Endodermal cell (in vitro differentiated cells): Measurements from ENCODE around the gene TM4SF4. TPM values are rescaled to one million over a fixed set of nuclear protein-coding genes. Genes with fewer than 3 reads are reported as not detected.

Source experiments
- DNase-seq: peaks from one replicate; pipeline ENCODE4 v3.0.0-alpha.2; 2017
- H3K27ac ChIP-seq: 2 replicates; pipeline ENCODE4 v1.5.1; 2013; ENCODE audit warnings: mild to moderate bottlenecking, low read depth, low read length, moderate library complexity
- H3K27me3 ChIP-seq: 2 replicates; pipeline ENCODE4 v1.6.1; 2013; ENCODE audit warnings: mild to moderate bottlenecking, low read length, moderate library complexity; ENCODE audit not compliant: insufficient read depth, control insufficient read depth, poor library complexity, severe bottlenecking
- H3K36me3 ChIP-seq: 2 replicates; pipeline ENCODE4 v1.7.0; 2013; ENCODE audit warnings: mild to moderate bottlenecking, low read length, moderate library complexity; ENCODE audit not compliant: control insufficient read depth, insufficient read depth
- H3K4me1 ChIP-seq: one replicate; pipeline ENCODE4 v1.7.0; 2013; ENCODE audit warnings: low read length; ENCODE audit not compliant: control insufficient read depth, insufficient read depth
- H3K4me3 ChIP-seq: 2 replicates; pipeline ENCODE4 v1.5.1; 2013; ENCODE audit warnings: mild to moderate bottlenecking, low read length, moderate library complexity
- H3K9ac ChIP-seq: 2 replicates; pipeline ENCODE4 v1.6.1; 2013; ENCODE audit warnings: mild to moderate bottlenecking, low read length, moderate library complexity; ENCODE audit not compliant: poor library complexity, severe bottlenecking; ENCODE audit errors: extremely low read depth
- H3K9me3 ChIP-seq: 2 replicates; pipeline ENCODE4 v1.6.1; 2013; ENCODE audit warnings: mild to moderate bottlenecking, low read length, moderate library complexity; ENCODE audit not compliant: control insufficient read depth
- H3K27ac Mint-ChIP-seq: 2 replicates; pipeline ENCODE4 v1.8.0; 2020; ENCODE audit warnings: mixed read lengths
- H3K27me3 Mint-ChIP-seq: 2 replicates; pipeline ENCODE4 v1.8.0; 2021; ENCODE audit warnings: mild to moderate bottlenecking, mixed read lengths; ENCODE audit not compliant: insufficient read depth
- H3K36me3 Mint-ChIP-seq: 2 replicates; pipeline ENCODE4 v1.8.0; 2020; ENCODE audit warnings: low read depth, mixed read lengths
- H3K4me1 Mint-ChIP-seq: 2 replicates; pipeline ENCODE4 v1.8.0; 2020; ENCODE audit warnings: mixed read lengths
- H3K4me3 Mint-ChIP-seq: 2 replicates; pipeline ENCODE4 v1.8.0; 2020; ENCODE audit warnings: mild to moderate bottlenecking, moderate library complexity, mixed read lengths
- H3K9me3 Mint-ChIP-seq: 2 replicates; pipeline ENCODE4 v1.8.0; 2020; ENCODE audit warnings: mild to moderate bottlenecking, mixed read lengths
- WGBS, 2 experiments: methylation state at CpG; one replicate each; pipeline versions ENCODE4 v1.1.5 to v1.1.7; 2013; ENCODE audit warnings: missing lambda C conversion rate in 2 of 2, mixed read lengths in 1 of 2; ENCODE audit not compliant: insufficient coverage in 1 of 2, insufficient read length in 1 of 2; 5-methylcytosine and 5-hydroxymethylcytosine counted together
- total RNA-seq, 2 donors: library from RNA; stranded (reverse); fragmentation: NEBNext Ultra II Directional in 1 of 2; extraction: Animal tissue kit (Norgen Biotek cat#: 25700) in 1 of 2; gene quantifications; 2 replicates in 1 of 2; 3 replicates in 1 of 2; pipeline ENCODE4 v1.2.1, GENCODE V29; 2021
- TF ChIP-seq, protein P1 (sequence below): fragments of 200-600 bp; sonication (generic); conservative IDR thresholded peaks from 2 replicates; pipeline ENCODE4 v1.5.0; 2021; ENCODE audit warnings: antibody characterized with exemption, mild to moderate bottlenecking

Gene TM4SF4
- total RNA-seq, 2 donors from 2014 or later = not detected

DNA sequence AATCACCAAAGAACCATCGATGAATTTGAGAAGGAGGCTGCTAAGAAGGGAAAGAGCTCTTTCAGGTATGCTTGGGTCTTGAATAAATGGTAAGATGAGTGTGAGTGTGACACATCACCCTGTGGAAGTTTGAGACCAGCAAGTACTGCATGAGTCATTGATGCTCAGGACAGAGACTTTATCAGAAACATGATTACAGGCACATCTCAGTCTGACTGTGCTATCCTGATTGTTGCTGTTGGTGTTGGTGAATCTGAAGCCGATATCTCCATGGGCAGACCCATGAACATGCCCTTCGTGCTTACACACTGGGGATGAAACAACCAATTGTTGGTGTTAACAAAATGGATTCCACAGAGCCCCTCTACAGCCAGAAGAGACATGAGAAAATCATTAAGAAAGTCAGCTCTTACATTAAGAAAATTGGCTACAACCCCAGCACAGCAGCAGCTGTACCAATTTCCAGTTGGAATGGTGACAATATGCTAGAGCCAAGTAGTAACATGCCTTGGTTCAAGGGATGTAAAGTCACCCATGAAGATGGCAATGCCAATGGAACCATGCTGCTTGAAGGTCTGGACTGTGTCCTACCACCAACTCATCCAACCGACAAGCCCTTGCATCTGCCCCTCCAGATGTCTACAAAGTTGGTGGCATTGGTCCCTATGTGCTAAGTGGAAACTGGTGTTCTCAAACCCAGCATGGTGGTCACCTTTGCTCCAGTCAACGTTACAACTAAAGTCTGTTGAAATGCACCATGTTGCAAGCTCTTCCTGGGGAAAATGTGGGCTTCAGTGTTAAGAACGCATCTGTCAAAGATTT lies 20.5 kb downstream of the TM4SF4 start:
- no peak overlapping the region for H3K9ac ChIP-seq
- Mint-ChIP-seq H3K4me1 (peaks cover 7% of the 10 kb centered on the region), H3K27ac (no peak overlapping the region), H3K27me3 (peaks cover 8% of the 10 kb centered on the region), H3K9me3 (no peaks in the 10 kb centered on the region), H3K4me3 (no peak overlapping the region), H3K36me3 (no peaks in the 10 kb centered on the region)
- no peaks in the 10 kb centered on the region for H3K4me1 ChIP-seq
- TF ChIP-seq, protein P1, sequence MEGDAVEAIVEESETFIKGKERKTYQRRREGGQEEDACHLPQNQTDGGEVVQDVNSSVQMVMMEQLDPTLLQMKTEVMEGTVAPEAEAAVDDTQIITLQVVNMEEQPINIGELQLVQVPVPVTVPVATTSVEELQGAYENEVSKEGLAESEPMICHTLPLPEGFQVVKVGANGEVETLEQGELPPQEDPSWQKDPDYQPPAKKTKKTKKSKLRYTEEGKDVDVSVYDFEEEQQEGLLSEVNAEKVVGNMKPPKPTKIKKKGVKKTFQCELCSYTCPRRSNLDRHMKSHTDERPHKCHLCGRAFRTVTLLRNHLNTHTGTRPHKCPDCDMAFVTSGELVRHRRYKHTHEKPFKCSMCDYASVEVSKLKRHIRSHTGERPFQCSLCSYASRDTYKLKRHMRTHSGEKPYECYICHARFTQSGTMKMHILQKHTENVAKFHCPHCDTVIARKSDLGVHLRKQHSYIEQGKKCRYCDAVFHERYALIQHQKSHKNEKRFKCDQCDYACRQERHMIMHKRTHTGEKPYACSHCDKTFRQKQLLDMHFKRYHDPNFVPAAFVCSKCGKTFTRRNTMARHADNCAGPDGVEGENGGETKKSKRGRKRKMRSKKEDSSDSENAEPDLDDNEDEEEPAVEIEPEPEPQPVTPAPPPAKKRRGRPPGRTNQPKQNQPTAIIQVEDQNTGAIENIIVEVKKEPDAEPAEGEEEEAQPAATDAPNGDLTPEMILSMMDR = no peak
- H3K27ac ChIP-seq = no peak overlapping the region
- 94 to 100% methylated on average over 6 of the region's 6 CpGs for WGBS, 2 experiments
- H3K36me3 ChIP-seq = no peaks in the 10 kb centered on the region
- H3K4me3 ChIP-seq = no peak overlapping the region
- no peaks in the 10 kb centered on the region for H3K27me3 ChIP-seq
- peaks cover 5% of the 10 kb centered on the region for H3K9me3 ChIP-seq
- no peak for DNase-seq

DNA sequence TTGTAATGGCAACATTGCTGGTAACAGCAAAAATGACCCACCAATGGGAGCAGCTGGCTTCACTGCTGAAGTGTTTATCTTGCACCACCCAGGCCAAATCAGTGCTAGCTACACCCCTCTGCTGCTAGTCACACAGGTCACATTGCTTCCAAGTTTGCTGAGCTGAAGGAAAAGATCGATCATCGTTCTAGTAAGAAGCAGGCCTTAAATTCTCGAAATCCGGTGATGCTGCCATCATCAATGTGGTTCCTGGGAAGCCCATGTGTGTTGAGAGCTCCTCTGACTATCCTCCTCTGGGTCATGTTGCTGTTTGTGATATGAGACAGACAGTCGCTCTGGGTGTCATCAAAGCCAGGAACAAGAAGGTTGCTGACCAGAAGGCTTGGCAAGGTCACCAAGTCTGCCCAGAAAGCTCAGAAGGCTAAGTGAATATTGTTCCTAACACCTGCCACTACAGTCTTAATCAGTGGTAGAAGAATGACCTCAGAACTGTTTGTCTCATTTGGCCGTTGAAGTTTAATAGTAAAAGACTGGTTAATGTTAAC lies 21.2 kb downstream of the TM4SF4 start:
- Histone ChIP-seq H3K4me1 (no peaks in the 10 kb centered on the region), H3K9me3 (peaks cover 2% of the 10 kb centered on the region), H3K27me3 (no peaks in the 10 kb centered on the region), H3K36me3 (no peaks in the 10 kb centered on the region), H3K4me3 (no peak overlapping the region), H3K9ac (no peak overlapping the region), H3K27ac (no peak overlapping the region)
- TF ChIP-seq, protein P1 = no peak
- Mint-ChIP-seq H3K4me1 (peaks cover 3% of the 10 kb centered on the region), H3K36me3 (no peaks in the 10 kb centered on the region), H3K9me3 (no peaks in the 10 kb centered on the region), H3K27me3 (peaks cover 8% of the 10 kb centered on the region), H3K27ac (no peak overlapping the region), H3K4me3 (no peak overlapping the region)
- no peak for DNase-seq
- 83 to 92% methylated on average over 2 to 6 of the region's 6 CpGs for WGBS, 2 experiments

DNA sequence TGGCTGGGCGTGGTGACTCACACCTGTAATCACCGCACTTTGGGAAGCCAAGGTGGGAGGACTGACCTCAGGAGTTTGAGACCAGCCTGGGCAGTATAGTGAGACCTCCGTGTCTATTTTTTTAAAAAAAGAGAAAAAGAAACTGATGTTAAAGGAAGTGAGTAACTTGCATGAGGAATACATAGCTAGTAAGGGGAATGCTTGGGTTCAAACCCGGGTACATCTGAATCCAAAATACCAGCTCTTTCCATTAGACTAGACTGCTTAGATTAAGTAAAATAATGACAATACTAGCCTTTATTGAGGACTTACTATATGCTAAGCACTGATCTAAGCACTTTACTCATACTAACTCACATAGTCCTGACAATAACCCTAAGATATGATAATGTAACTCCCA lies 22.4 kb downstream of the TM4SF4 start:
- Mint-ChIP-seq H3K9me3 (no peaks in the 10 kb centered on the region), H3K4me1 (peaks cover 3% of the 10 kb centered on the region), H3K36me3 (no peaks in the 10 kb centered on the region), H3K4me3 (no peak overlapping the region), H3K27ac (no peak overlapping the region), H3K27me3 (peaks cover 5% of the 10 kb centered on the region)
- Histone ChIP-seq H3K4me1 (no peaks in the 10 kb centered on the region), H3K9ac (no peak overlapping the region), H3K27me3 (no peaks in the 10 kb centered on the region), H3K9me3 (no peaks in the 10 kb centered on the region), H3K36me3 (no peaks in the 10 kb centered on the region), H3K4me3 (no peak overlapping the region), H3K27ac (no peak overlapping the region)
- WGBS, 2 experiments = 88 to 89% methylated on average over 1 to 4 of the region's 4 CpGs
- TF ChIP-seq, protein P1 = no peak
- no peak for DNase-seq
